Lower leg skin (tissue), 3 donors: ENCODE measurements around the gene AGAP4.
"Not testable (repeated sequence)": the region's sequence is repeated elsewhere in the genome, so short reads cannot be mapped to it uniquely, and the experiment has no call there.

Source experiments
- CTCF ChIP-seq, 3 donors: fragments of 450-650 bp; IDR thresholded peaks; one replicate each; pipeline ENCODE4 v1.5.1; 2016; ENCODE audit warnings: antibody characterized with exemption in 3 of 3, mild to moderate bottlenecking in 3 of 3, moderate library complexity in 2 of 3
- POLR2A ChIP-seq, 2 donors: fragments of 450-650 bp; IDR thresholded peaks; one replicate each; pipeline ENCODE4 v1.6.1; 2016 to 2017; ENCODE audit warnings: antibody characterized with exemption in 2 of 2, mild to moderate bottlenecking in 1 of 2, moderate library complexity in 1 of 2

GRCh38 chr10:45857931-45858330, 10.6 kb upstream of the AGAP4 start:
- TF ChIP-seq POLR2A, CTCF (IDR thresholded peaks at IDR 0.05): not testable (repeated sequence)
